ENCODE measurements around the gene ARHGAP15. TPM values are rescaled to one million over a fixed set of nuclear protein-coding genes. Genes with fewer than 3 reads are reported as not detected.
"Not testable (repeated sequence)": the region's sequence is repeated elsewhere in the genome, so short reads cannot be mapped to it uniquely, and the experiment has no call there.

ARHGAP15 gene
- total and polyA plus RNA-seq, 12 donors, result 4.7 to 33.8 (median 10.4) TPM

DNA sequence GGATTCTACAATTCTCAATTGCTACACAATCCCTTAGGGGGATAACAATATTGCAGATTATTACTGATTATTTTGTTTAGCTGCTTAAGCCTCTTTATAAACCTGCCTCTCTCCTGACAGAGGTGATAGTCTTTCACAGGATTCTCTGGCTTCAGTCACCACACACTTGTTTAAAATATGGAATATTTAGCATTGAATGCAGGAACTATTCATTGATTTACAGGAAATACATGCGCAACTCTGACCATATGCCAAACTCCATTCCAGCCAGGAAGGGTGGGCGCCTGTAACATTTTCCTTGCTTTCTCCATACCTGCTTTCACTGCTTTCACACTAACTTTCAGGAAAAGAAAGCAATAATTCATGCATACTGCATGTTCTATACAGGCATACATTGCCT is 44.8 kb upstream of the ARHGAP15 start:
- intact Hi-C loops (cut with DNase I), result no loop called here
- H3K27me3 ChIP-seq, result no peaks in the 10 kb centered on the region
- no peak overlapping the region for H3K4me3 ChIP-seq
- H3K9me3 ChIP-seq (replicated peaks in 1 of 3), result no peaks in the 10 kb centered on the region
- no peaks in the 10 kb centered on the region for H3K4me1 ChIP-seq (replicated peaks in 1 of 2)
- DNase-seq, result no peak
- no peaks in the 10 kb centered on the region for H3K36me3 ChIP-seq (replicated peaks in 1 of 2)
- TF ChIP-seq, protein P1, sequence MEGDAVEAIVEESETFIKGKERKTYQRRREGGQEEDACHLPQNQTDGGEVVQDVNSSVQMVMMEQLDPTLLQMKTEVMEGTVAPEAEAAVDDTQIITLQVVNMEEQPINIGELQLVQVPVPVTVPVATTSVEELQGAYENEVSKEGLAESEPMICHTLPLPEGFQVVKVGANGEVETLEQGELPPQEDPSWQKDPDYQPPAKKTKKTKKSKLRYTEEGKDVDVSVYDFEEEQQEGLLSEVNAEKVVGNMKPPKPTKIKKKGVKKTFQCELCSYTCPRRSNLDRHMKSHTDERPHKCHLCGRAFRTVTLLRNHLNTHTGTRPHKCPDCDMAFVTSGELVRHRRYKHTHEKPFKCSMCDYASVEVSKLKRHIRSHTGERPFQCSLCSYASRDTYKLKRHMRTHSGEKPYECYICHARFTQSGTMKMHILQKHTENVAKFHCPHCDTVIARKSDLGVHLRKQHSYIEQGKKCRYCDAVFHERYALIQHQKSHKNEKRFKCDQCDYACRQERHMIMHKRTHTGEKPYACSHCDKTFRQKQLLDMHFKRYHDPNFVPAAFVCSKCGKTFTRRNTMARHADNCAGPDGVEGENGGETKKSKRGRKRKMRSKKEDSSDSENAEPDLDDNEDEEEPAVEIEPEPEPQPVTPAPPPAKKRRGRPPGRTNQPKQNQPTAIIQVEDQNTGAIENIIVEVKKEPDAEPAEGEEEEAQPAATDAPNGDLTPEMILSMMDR (IDR thresholded peaks at IDR 0.05), result no peak
- TF ChIP-seq POLR2A (IDR thresholded peaks at IDR 0.05), result no peak
- H3K27ac ChIP-seq, result no peak overlapping the region
- WGBS, 4 donors, result 74 to 85% (median 81%) methylated on average over 2 of the region's 2 CpGs

DNA sequence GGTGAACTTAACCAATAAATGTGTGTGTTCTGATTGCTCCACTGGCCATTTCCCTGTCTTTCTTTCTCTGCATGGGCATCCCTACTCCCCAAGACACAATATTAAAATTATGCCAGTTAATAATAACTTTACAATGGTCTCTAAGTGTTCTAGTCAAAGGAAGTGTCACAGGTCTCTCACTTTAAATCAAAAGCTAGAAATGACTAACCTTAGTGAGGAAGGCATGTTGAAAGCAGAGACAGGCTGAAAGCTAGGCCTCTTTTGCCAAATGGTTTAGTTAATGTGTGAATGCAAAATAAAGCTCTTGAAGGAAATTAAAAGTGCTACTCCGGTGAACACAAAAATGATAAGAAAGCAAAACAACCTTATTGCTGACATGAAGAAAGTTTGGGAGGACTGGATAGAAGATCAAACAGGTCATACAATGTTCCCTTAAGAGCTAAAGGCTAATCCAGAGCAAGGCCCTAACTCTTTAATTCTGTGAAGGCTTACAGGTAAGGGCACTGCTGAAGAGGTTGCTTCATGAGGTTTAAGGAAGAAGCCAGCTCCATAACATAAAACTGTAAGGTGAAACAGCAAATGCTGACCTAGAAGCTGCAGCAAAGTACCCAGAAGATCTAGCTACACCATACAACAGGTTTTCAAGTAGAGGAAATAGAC is 44.0 kb upstream of the ARHGAP15 start:
- no peaks in the 10 kb centered on the region for H3K4me1 ChIP-seq (replicated peaks in 1 of 2)
- no peak for TF ChIP-seq POLR2A (IDR thresholded peaks at IDR 0.05)
- TF ChIP-seq, protein P1 (IDR thresholded peaks at IDR 0.05), result no peak
- H3K27me3 ChIP-seq, result no peaks in the 10 kb centered on the region
- intact Hi-C loops (cut with DNase I), result no loop called here
- H3K4me3 ChIP-seq, result no peak overlapping the region
- H3K9me3 ChIP-seq (replicated peaks in 1 of 3), result no peaks in the 10 kb centered on the region
- no peak for DNase-seq
- 82 to 88% (median 85%) methylated on average over 1 of the region's 1 CpG for WGBS, 4 donors
- H3K36me3 ChIP-seq (replicated peaks in 1 of 2), result no peaks in the 10 kb centered on the region
- H3K27ac ChIP-seq, result no peak overlapping the region

DNA sequence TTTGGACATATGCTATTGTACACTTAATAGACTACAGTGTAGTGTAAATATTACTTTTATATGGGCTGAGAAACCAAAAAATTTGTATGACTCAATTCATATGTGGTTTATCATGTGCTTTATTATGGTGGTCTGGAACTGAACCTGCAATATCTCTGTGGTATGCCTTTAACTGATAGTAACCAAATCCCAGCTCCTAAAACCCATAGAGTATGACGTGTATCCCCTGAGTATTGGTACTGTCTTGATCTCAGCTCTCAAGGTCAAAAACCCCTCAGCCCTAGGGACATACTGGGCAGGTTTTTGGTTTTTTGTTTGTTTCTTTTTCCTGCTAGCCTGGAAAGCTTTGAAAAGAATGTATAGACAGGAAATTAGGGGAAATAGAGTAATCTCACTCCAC is 42.2 kb upstream of the ARHGAP15 start:
- no peak overlapping the region for H3K27ac ChIP-seq
- no peak overlapping the region for H3K4me3 ChIP-seq
- no peaks in the 10 kb centered on the region for H3K27me3 ChIP-seq
- H3K36me3 ChIP-seq (replicated peaks in 1 of 2), result no peaks in the 10 kb centered on the region
- DNase-seq, result no peak
- no peaks in the 10 kb centered on the region for H3K4me1 ChIP-seq (replicated peaks in 1 of 2)
- H3K9me3 ChIP-seq (replicated peaks in 1 of 3), result no peaks in the 10 kb centered on the region
- intact Hi-C loops (cut with DNase I), result no loop called here
- no peak for TF ChIP-seq POLR2A (IDR thresholded peaks at IDR 0.05)
- TF ChIP-seq, protein P1 (IDR thresholded peaks at IDR 0.05), result no peak
- WGBS, 4 donors, result 54 to 65% (median 59%) methylated on average over 1 of the region's 1 CpG

DNA sequence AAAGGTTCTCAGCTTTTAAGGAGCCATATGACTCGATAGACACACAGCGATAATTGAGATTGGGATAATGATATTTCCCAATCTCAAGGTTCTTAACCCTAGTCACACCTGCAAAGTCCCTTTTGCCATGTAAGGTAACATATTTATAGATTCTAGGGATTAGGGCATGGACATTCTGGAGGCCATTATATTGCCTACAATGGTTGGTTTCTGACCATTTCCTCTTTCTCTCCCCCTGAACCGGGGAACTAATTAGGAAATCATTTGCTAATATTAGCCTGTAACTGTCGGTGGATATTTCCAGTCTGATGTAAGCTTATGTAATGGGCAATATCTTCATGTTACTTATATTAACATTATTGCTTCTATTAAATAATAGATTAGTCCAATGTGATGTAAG is 40.8 kb upstream of the ARHGAP15 start:
- no peak for TF ChIP-seq POLR2A (IDR thresholded peaks at IDR 0.05)
- TF ChIP-seq, protein P1 (IDR thresholded peaks at IDR 0.05), result no peak
- WGBS, 4 donors, result 79 to 88% (median 83%) methylated on average over 4 of the region's 4 CpGs
- H3K27me3 ChIP-seq, result no peaks in the 10 kb centered on the region
- no peaks in the 10 kb centered on the region for H3K4me1 ChIP-seq (replicated peaks in 1 of 2)
- no peak for DNase-seq
- no peak overlapping the region for H3K4me3 ChIP-seq
- H3K9me3 ChIP-seq (replicated peaks in 1 of 3), result no peaks in the 10 kb centered on the region
- no peak overlapping the region for H3K27ac ChIP-seq
- intact Hi-C loops (cut with DNase I), result no loop called here
- no peaks in the 10 kb centered on the region for H3K36me3 ChIP-seq (replicated peaks in 1 of 2)

DNA sequence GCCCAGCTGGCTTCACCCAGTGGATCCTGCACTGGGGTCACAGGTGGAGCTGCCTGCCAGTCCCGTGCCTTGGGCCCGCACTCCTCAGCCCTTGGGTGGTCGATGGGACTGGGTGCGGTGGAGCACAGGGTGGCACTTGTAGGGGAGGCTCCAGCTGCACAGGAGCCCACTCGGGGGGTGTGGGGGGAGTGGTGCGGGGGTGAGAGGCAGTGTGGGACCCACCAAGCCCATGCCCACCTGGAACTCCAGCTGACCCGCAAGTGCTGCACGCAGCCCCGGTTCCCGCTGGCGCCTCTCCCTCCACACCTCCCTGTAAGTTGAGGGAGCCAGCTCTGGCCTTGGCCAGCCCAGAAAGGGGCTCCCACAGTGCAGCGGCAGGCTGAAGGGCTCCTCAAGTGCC is 39.7 kb upstream of the ARHGAP15 start:
- H3K27ac ChIP-seq; H3K36me3 ChIP-seq (replicated peaks in 1 of 2); intact Hi-C loops (cut with DNase I); H3K9me3 ChIP-seq (replicated peaks in 1 of 3); H3K4me3 ChIP-seq; H3K27me3 ChIP-seq; H3K4me1 ChIP-seq (replicated peaks in 1 of 2); DNase-seq: not testable (repeated sequence)
- WGBS, 4 donors, result 94 to 100% (median 96%) methylated on average over 5 to 12 of the region's 12 CpGs

Data from adrenal gland (tissue), 12 donors.